ENCODE measurements around the gene FARP1.

GRCh38 chr13:98462946-98463345 lies 320.1 kb downstream of the FARP1 start:
- no peak for TF ChIP-seq POLR2A (IDR thresholded peaks at IDR 0.05)
- TF ChIP-seq CTCF (IDR thresholded peaks at IDR 0.05) = no peak
